GM12878 (cell line): Measurements from ENCODE around the gene TNXB. TPM values are rescaled to one million over a fixed set of nuclear protein-coding genes. Genes with fewer than 3 reads are reported as not detected.
"Not testable (repeated sequence)": the region's sequence is repeated elsewhere in the genome, so short reads cannot be mapped to it uniquely, and the experiment has no call there.

Experiments used
- ATAC-seq: fragments of 200-7000 bp; cut with Tn5 transposase; 3 replicates; pipeline ENCODE4 v1.9.1; 2020; ENCODE audit warnings: mild to moderate bottlenecking, moderate library complexity
- BruUV-seq: library from RNA; stranded (reverse); fragments of 400-500 nt; replicated peaks from 2 replicates; lab custom pipeline; 2021; lab: Mats Ljungman, UMichigan
- CTCF ChIA-PET: fragments of 300-600 bp; sonication (Branson Sonifier 250); formaldehyde crosslinking; extraction: SDS; loops from one replicate; lab custom pipeline; 2021; ENCODE audit warnings: inconsistent platforms; lab: Yijun Ruan, JAX
- POLR2A ChIA-PET: fragments of 350-600 bp; formaldehyde crosslinking; extraction: SDS; loops from one replicate; lab custom pipeline; 2021; ENCODE audit warnings: inconsistent platforms; lab: Charles Lee
- RAD21 ChIA-PET: fragments of 300-600 bp; sonication (Branson Sonifier 250); formaldehyde crosslinking; loops from one replicate; lab custom pipeline; 2023; ENCODE audit warnings: antibody characterized with exemption; ENCODE audit not compliant: unreplicated experiment; lab: Charles Lee
- SMC1A ChIA-PET: fragments of 300-600 bp; sonication (Branson Sonifier 250); formaldehyde crosslinking; loops from one replicate; lab custom pipeline; 2023; ENCODE audit not compliant: unreplicated experiment, uncharacterized antibody; lab: Charles Lee
- DNase-seq: peaks from one replicate; pipeline ENCODE4 v3.0.0-alpha.2; 2011; ENCODE audit warnings: low read depth, low spot score
- FAIRE-seq: peaks from 3 replicates; lab custom pipeline; 2011; peaks lifted over from hg19 to GRCh38; lab: Jason Lieb, UNC
- H2AFZ ChIP-seq: 2 replicates; pipeline ENCODE4 v1.6.0; 2011; ENCODE audit warnings: low read depth, low read length, control low read depth; ENCODE audit not compliant: control insufficient read depth
- H3K27ac ChIP-seq: 2 replicates; pipeline ENCODE4 v1.5.1; 2011; ENCODE audit warnings: control low read depth; ENCODE audit not compliant: control insufficient read depth, insufficient read depth
- H3K27me3 ChIP-seq, 2 experiments: replicated peaks in 1 of 2; 2 replicates each; pipeline versions ENCODE4 v1.6.0 to v1.6.1; 2011; ENCODE audit warnings: low read length in 1 of 2; ENCODE audit not compliant: control insufficient read depth in 2 of 2, insufficient read depth in 2 of 2
- H3K36me3 ChIP-seq, 2 experiments: 2 replicates each; pipeline ENCODE4 v1.5.1; 2011; ENCODE audit warnings: low read length in 1 of 2; ENCODE audit not compliant: control insufficient read depth in 2 of 2, insufficient read depth in 2 of 2
- H3K4me1 ChIP-seq: 2 replicates; pipeline ENCODE4 v1.6.1; 2011; ENCODE audit warnings: mild to moderate bottlenecking, low read length, moderate library complexity, mixed read lengths; ENCODE audit not compliant: control insufficient read depth, insufficient read depth
- H3K4me2 ChIP-seq: 2 replicates; pipeline ENCODE4 v1.6.0; 2011; ENCODE audit warnings: control low read depth; ENCODE audit not compliant: control insufficient read depth, insufficient read depth
- H3K4me3 ChIP-seq: fragments of 200-600 bp; sonication (generic); 2 replicates; pipeline ENCODE4 v1.5.1; 2016
- H3K79me2 ChIP-seq: 2 replicates; pipeline ENCODE4 v1.6.0; 2011; ENCODE audit warnings: low read length; ENCODE audit not compliant: control insufficient read depth, insufficient read depth
- H3K9ac ChIP-seq: 2 replicates; pipeline ENCODE4 v1.8.0; 2011; ENCODE audit warnings: low read length, control low read depth, mixed read lengths; ENCODE audit not compliant: control insufficient read depth, insufficient read depth
- H3K9me3 ChIP-seq: replicated peaks from 3 replicates; pipeline ENCODE4 v1.5.1; 2011; ENCODE audit warnings: mild to moderate bottlenecking, low read length; ENCODE audit not compliant: control insufficient read depth, insufficient read depth
- H4K20me1 ChIP-seq: 2 replicates; pipeline ENCODE4 v1.6.0; 2011; ENCODE audit not compliant: control insufficient read depth, insufficient read depth
- whole genome bisulfite sequencing: methylation state at CpG from one replicate; pipeline ENCODE4 v1.1.6; 2016; ENCODE audit warnings: low lambda C conversion rate; ENCODE audit not compliant: insufficient replicate concordance, insufficient coverage; ENCODE audit errors: missing lambda C conversion rate; 5-methylcytosine and 5-hydroxymethylcytosine counted together
- in situ Hi-C: fragments of 300-500 bp; cut with MboI; formaldehyde crosslinking; loops from 9 replicates; pipeline ENCODE4 v1.14.3; 2018; ENCODE audit warnings: mixed read lengths
- intact Hi-C: fragments of 100-400 bp; cut with micrococcal nuclease; formaldehyde crosslinking; loops from one replicate; pipeline ENCODE4 v1.14.2; 2022; ENCODE audit not compliant: unreplicated experiment
- polyA plus RNA-seq, 11 experiments: library from polyadenylated mRNA; depleted of rRNA in 4 of 11; unstranded in 6 of 11; stranded (reverse) in 5 of 11; fragments of >200 nt; fragmentation: Nextera tagmentation in 4 of 11; fragmentation: Illumina TruSeq in 1 of 11; extraction: Ambion mirVana in 4 of 11; extraction: Trizol in 1 of 11; gene quantifications; 1 replicate in 1 of 11; 2 replicates in 10 of 11; pipeline versions ENCODE4 v1.2.1 to v1.2.3, GENCODE V29; 2011 to 2016; ENCODE audit warnings: inconsistent platforms in 2 of 11, missing spikeins in 2 of 11, low read depth in 1 of 11
- total RNA-seq, 4 experiments: library from RNA; depleted of rRNA in 3 of 4; stranded (reverse); fragments of >200 nt in 3 of 4; fragmentation: Illumina TruSeq in 1 of 4; extraction: Trizol in 1 of 4; gene quantifications; 2 replicates each; pipeline versions ENCODE4 v1.2.1 to v1.2.3, GENCODE V29; 2013 to 2021

Gene TNXB
- total and polyA plus RNA-seq, 10 of the 15 experiments (the other 5 are each of a cell fraction or from before 2014, with no cell fraction given), result 0.03 to 2.5 (median 0.68) TPM; not detected in 2

DNA sequence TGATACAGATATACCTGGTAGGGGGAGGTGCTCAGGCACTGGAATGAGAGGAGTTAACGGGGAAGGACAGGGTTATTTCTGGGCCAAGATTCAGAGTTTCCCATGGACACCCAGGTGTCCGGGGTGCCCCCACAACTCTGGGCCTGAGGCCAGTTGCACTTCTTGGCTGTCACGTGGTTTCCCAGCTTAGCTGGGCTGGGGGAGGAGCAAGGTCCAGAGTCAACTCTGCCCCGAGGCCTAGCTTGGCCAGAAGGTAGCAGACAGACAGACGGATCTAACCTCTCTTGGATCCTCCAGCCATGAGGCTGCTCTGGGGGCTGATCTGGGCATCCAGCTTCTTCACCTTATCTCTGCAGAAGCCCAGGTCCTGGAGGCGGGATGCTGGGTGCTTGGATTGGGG is 94.6 kb downstream of the TNXB start, which contains the start of gene C4B:
Gene C4B, plus strand, starts transcription at position 249 of the 400 bp plus-strand sequence. Its CDS starts 51 bp downstream, at position 300.
- H4K20me1 ChIP-seq, H3K4me2 ChIP-seq, H3K9me3 ChIP-seq, in situ Hi-C loops, CTCF ChIA-PET, H3K79me2 ChIP-seq, intact Hi-C loops, ATAC-seq, H3K27ac ChIP-seq, FAIRE-seq, RAD21 ChIA-PET, BruUV-seq, SMC1A ChIA-PET, H2AFZ ChIP-seq, DNase-seq, POLR2A ChIA-PET, H3K36me3 ChIP-seq, H3K27me3 ChIP-seq, H3K4me3 ChIP-seq, H3K9ac ChIP-seq, H3K4me1 ChIP-seq: not testable (repeated sequence)
- WGBS, result no CpG with 5 or more reads among the region's 6 CpGs

- H3K9me3 ChIP-seq, RAD21 ChIA-PET, H3K4me2 ChIP-seq, SMC1A ChIA-PET, DNase-seq, H3K27ac ChIP-seq, POLR2A ChIA-PET, H4K20me1 ChIP-seq, H2AFZ ChIP-seq, BruUV-seq, H3K79me2 ChIP-seq, H3K4me3 ChIP-seq, H3K27me3 ChIP-seq, H3K9ac ChIP-seq, intact Hi-C loops, CTCF ChIA-PET, in situ Hi-C loops, H3K4me1 ChIP-seq, ATAC-seq, H3K36me3 ChIP-seq: not testable (repeated sequence)
- FAIRE-seq, result peak; percentile 84
- no CpG with 5 or more reads among the region's 5 CpGs for WGBS
Measured at GRCh38 chr6:32013738-32014137, 95.4 kb downstream of the TNXB start.

- H3K36me3 ChIP-seq, BruUV-seq, H2AFZ ChIP-seq, H3K4me3 ChIP-seq, H3K9ac ChIP-seq, H3K27ac ChIP-seq, CTCF ChIA-PET, H4K20me1 ChIP-seq, H3K9me3 ChIP-seq, RAD21 ChIA-PET, ATAC-seq, FAIRE-seq, H3K4me2 ChIP-seq, in situ Hi-C loops, H3K79me2 ChIP-seq, H3K27me3 ChIP-seq, SMC1A ChIA-PET, H3K4me1 ChIP-seq, POLR2A ChIA-PET, DNase-seq, intact Hi-C loops: not testable (repeated sequence)
- WGBS, result 74% methylated on average over 8 of the region's 17 CpGs
Measured at GRCh38 chr6:32012941-32013617, 96.1 kb downstream of the TNXB start.

- in situ Hi-C loops, H3K4me2 ChIP-seq, BruUV-seq, H3K79me2 ChIP-seq, RAD21 ChIA-PET, DNase-seq, CTCF ChIA-PET, H3K4me1 ChIP-seq, H3K4me3 ChIP-seq, H3K36me3 ChIP-seq, POLR2A ChIA-PET, ATAC-seq, SMC1A ChIA-PET, intact Hi-C loops, H2AFZ ChIP-seq, H3K27me3 ChIP-seq, H3K9me3 ChIP-seq, H3K27ac ChIP-seq, H3K9ac ChIP-seq, FAIRE-seq, H4K20me1 ChIP-seq: not testable (repeated sequence)
- WGBS, result no CpG with 5 or more reads among the region's 27 CpGs
Measured at GRCh38 chr6:32010856-32011530, 98.1 kb downstream of the TNXB start.
